Astrocyte of the spinal cord (primary cell): ENCODE measurements around the gene ACIN1.

Experiments
- DNase-seq: peaks from one replicate; pipeline ENCODE4 v3.0.0; 2011; ENCODE audit warnings: low read depth, low spot score
- H3K4me3 ChIP-seq: 2 replicates; pipeline ENCODE4 v1.5.1; 2011; ENCODE audit warnings: low read depth, mild to moderate bottlenecking, low read length, moderate library complexity
- in situ Hi-C: cut with HindIII; loops from 2 replicates; pipeline ENCODE4 v1.10.0; 2017; ENCODE audit warnings: low sequenced_read_pairs
- TF ChIP-seq, protein P1 (sequence below): IDR thresholded peaks from 2 replicates; pipeline ENCODE4 v1.5.1; 2012; ENCODE audit warnings: low read depth, mild to moderate bottlenecking, low read length, inconsistent platforms

The ACIN1 gene

GRCh38 chr14:23060536-23061260 lies 34.2 kb downstream of the ACIN1 start:
- TF ChIP-seq, protein P1, sequence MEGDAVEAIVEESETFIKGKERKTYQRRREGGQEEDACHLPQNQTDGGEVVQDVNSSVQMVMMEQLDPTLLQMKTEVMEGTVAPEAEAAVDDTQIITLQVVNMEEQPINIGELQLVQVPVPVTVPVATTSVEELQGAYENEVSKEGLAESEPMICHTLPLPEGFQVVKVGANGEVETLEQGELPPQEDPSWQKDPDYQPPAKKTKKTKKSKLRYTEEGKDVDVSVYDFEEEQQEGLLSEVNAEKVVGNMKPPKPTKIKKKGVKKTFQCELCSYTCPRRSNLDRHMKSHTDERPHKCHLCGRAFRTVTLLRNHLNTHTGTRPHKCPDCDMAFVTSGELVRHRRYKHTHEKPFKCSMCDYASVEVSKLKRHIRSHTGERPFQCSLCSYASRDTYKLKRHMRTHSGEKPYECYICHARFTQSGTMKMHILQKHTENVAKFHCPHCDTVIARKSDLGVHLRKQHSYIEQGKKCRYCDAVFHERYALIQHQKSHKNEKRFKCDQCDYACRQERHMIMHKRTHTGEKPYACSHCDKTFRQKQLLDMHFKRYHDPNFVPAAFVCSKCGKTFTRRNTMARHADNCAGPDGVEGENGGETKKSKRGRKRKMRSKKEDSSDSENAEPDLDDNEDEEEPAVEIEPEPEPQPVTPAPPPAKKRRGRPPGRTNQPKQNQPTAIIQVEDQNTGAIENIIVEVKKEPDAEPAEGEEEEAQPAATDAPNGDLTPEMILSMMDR: no peak
- no peak for DNase-seq
- no peak overlapping the region for H3K4me3 ChIP-seq
- in situ Hi-C loops: no loop called here

- no peak for DNase-seq
- no peak overlapping the region for H3K4me3 ChIP-seq
- TF ChIP-seq, protein P1: no peak
- in situ Hi-C loops: no loop called here
Observed at GRCh38 chr14:23058654-23059504, 36.1 kb downstream of the ACIN1 start.

- TF ChIP-seq, protein P1: peak; percentile 93
- in situ Hi-C loops: no loop called here
Observed at GRCh38 chr14:23057757-23058653, 36.9 kb downstream of the ACIN1 start.

GRCh38 chr14:23056956-23057756 lies 37.8 kb downstream of the ACIN1 start, which contains the start of gene CDH24:
CDH24 (minus strand) TSS chr14:23057520; CDS start chr14:23055733, 1,787 bp downstream.
- peak within 1 kb of the TSS; percentile 55 for H3K4me3 ChIP-seq
- in situ Hi-C loops: no loop called here
- TF ChIP-seq, protein P1: no peak
- peak; percentile 68 for DNase-seq

More at GRCh38 chr14:23057757-23058653, 36.9 kb downstream of the ACIN1 start:
- peak overlapping the region; percentile 55 for H3K4me3 ChIP-seq
- DNase-seq: peak; percentile 82

- in situ Hi-C loops: no loop called here
- H3K4me3 ChIP-seq: peak overlapping the region; percentile 55
- TF ChIP-seq, protein P1: peak; percentile 85
- DNase-seq: peak; percentile 59
Observed at GRCh38 chr14:23056145-23056955, 38.6 kb downstream of the ACIN1 start.
